B cell (primary cell): ENCODE results near the gene PPP4R3A.

ENCODE experiments used
- CTCF ChIP-seq: fragments of 200-600 bp; IDR thresholded peaks from one replicate; pipeline ENCODE4 v1.8.0; 2022; ENCODE audit warnings: antibody characterized with exemption, mild to moderate bottlenecking
- EZH2 ChIP-seq: IDR thresholded peaks from 2 replicates; pipeline ENCODE4 v1.6.1; 2012; ENCODE audit warnings: borderline replicate concordance, low read depth, mild to moderate bottlenecking, moderate library complexity, low read length; ENCODE audit not compliant: insufficient read depth, poor library complexity, severe bottlenecking

GRCh38 chr14:91519239-91520036, 9.3 kb upstream of the PPP4R3A start:
- TF ChIP-seq CTCF, result no peak
- TF ChIP-seq EZH2, result no peak
